OCI-LY7 (cell line): ENCODE data around the gene VWDE. TPM values are rescaled to one million over a fixed set of nuclear protein-coding genes. Genes with fewer than 3 reads are reported as not detected.

Experiments
- BruUV-seq: library from RNA; stranded (reverse); fragments of 400-500 nt; replicated peaks from 2 replicates; lab custom pipeline; 2021; lab: Mats Ljungman, UMichigan
- CTCF ChIA-PET: fragments of 300-600 bp; sonication (Branson Sonifier 250); formaldehyde crosslinking; loops from one replicate; lab custom pipeline; 2022; ENCODE audit warnings: antibody characterized with exemption; ENCODE audit not compliant: unreplicated experiment; lab: Charles Lee
- POLR2A ChIA-PET: fragments of 300-600 bp; sonication (Branson Sonifier 250); formaldehyde crosslinking; loops from one replicate; lab custom pipeline; 2022; ENCODE audit warnings: antibody characterized with exemption; lab: Charles Lee
- DNase-seq: peaks from one replicate; pipeline ENCODE4 v3.0.0-alpha.2; 2015; ENCODE audit warnings: low spot score
- H2AFZ ChIP-seq: fragments of 200-600 bp; sonication (generic), shearing (Covaris generic); 2 replicates; pipeline ENCODE4 v1.6.1; 2014; ENCODE audit warnings: mild to moderate bottlenecking, antibody characterized with exemption, low read length, moderate library complexity
- H3K27ac ChIP-seq: fragments of 200-600 bp; sonication (generic); 2 replicates; pipeline ENCODE4 v1.5.1; 2014; ENCODE audit warnings: mixed run types, low read depth, mild to moderate bottlenecking, moderate library complexity, low read length, inconsistent platforms; ENCODE audit not compliant: poor library complexity, severe bottlenecking
- H3K36me3 ChIP-seq: fragments of 200-600 bp; sonication (generic); 2 replicates; pipeline ENCODE4 v1.6.1; 2014; ENCODE audit warnings: mild to moderate bottlenecking, antibody characterized with exemption, low read length, moderate library complexity, mixed read lengths; ENCODE audit not compliant: insufficient read depth
- H3K4me1 ChIP-seq: fragments of 200-600 bp; sonication (generic); 2 replicates; pipeline ENCODE4 v1.5.1; 2014; ENCODE audit warnings: mild to moderate bottlenecking, low read length; ENCODE audit not compliant: insufficient read depth, poor library complexity, severe bottlenecking
- H3K4me2 ChIP-seq: fragments of 200-600 bp; sonication (generic); 2 replicates; pipeline ENCODE4 v1.6.1; 2014; ENCODE audit warnings: mild to moderate bottlenecking, low read length
- H3K4me3 ChIP-seq: fragments of 200-600 bp; sonication (generic); 2 replicates; pipeline ENCODE4 v1.5.1; 2014; ENCODE audit warnings: mild to moderate bottlenecking, low read depth, low read length; ENCODE audit not compliant: poor library complexity, severe bottlenecking
- H3K79me2 ChIP-seq: fragments of 200-600 bp; sonication (generic); 2 replicates; pipeline ENCODE4 v1.6.1; 2016; ENCODE audit warnings: low read depth, mild to moderate bottlenecking, low read length, moderate library complexity, mixed read lengths; ENCODE audit not compliant: insufficient read depth
- H3K9me2 ChIP-seq: fragments of 200-600 bp; sonication (generic); 2 replicates; pipeline ENCODE4 v1.6.1; 2016; ENCODE audit warnings: mild to moderate bottlenecking, low read length, mixed read lengths; ENCODE audit not compliant: insufficient read depth
- H3K9me3 ChIP-seq: fragments of 200-600 bp; sonication (generic); 2 replicates; pipeline ENCODE4 v1.6.1; 2014; ENCODE audit warnings: mild to moderate bottlenecking, mixed run types, low read length, mixed read lengths
- H4K20me1 ChIP-seq: fragments of 200-600 bp; sonication (generic); 2 replicates; pipeline ENCODE4 v1.6.1; 2014; ENCODE audit warnings: mild to moderate bottlenecking, antibody characterized with exemption, low read length, moderate library complexity, mixed read lengths; ENCODE audit not compliant: insufficient read depth
- EZH2phosphoT487 ChIP-seq: fragments of 200-600 bp; sonication (generic); IDR thresholded peaks from 2 replicates; pipeline ENCODE4 v1.6.1; 2018; ENCODE audit warnings: low read depth, borderline replicate concordance, mild to moderate bottlenecking, mixed run types, antibody characterized with exemption, low read length, moderate library complexity, mixed read lengths
- intact Hi-C: fragments of 100-400 bp; cut with micrococcal nuclease; formaldehyde crosslinking; loops from one replicate; pipeline ENCODE4 v1.10.0; 2022; ENCODE audit not compliant: unreplicated experiment
- total RNA-seq, 2 experiments: library from RNA; depleted of rRNA in 1 of 2; stranded (reverse); fragments of >200 nt in 1 of 2; shearing (Covaris generic) in 1 of 2; gene quantifications; 2 replicates each; pipeline ENCODE4 v1.2.3, GENCODE V29; 2014 to 2022
- TF ChIP-seq, protein P1 (sequence below): fragments of 200-600 bp; sonication (generic); conservative IDR thresholded peaks from 2 replicates; pipeline ENCODE4 v1.5.1; 2014; ENCODE audit warnings: mild to moderate bottlenecking, antibody characterized with exemption, low read length, moderate library complexity, mixed read lengths

Gene VWDE
- total RNA-seq, 2 experiments from 2014 or later = not detected

DNA sequence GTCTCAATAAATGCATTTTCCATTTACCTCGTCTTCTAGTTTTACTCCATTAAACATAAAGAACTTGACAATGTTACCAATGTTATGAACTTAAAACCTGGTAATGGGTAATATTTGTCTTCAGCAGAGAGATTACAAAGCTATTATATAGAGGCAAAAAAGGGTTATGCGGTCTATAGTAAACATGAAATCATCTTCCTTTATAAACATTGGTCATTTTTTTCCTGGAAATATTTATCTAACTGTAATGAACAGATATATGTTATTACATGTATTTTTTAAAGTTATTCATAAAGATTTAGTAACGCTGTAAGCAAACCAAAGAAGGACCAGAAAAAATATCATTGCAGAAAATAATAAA lies 1.3 kb downstream of the VWDE start:
- no peak overlapping the region for H3K4me2 ChIP-seq

GRCh38 chr7:12401538-12402364 lies 1.9 kb downstream of the VWDE start:
- intact Hi-C loops = no loop called here
- Histone ChIP-seq H3K9me2 (no peaks in the 10 kb centered on the region), H4K20me1 (no peaks in the 10 kb centered on the region), H2AFZ (no peak overlapping the region), H3K4me2 (no peak overlapping the region), H3K36me3 (no peaks in the 10 kb centered on the region), H3K4me3 (no peak overlapping the region), H3K4me1 (no peaks in the 10 kb centered on the region), H3K79me2 (no peaks in the 10 kb centered on the region), H3K27ac (no peak overlapping the region), H3K9me3 (no peaks in the 10 kb centered on the region)
- TF ChIP-seq EZH2phosphoT487 = no peak
- TF ChIP-seq, protein P1, sequence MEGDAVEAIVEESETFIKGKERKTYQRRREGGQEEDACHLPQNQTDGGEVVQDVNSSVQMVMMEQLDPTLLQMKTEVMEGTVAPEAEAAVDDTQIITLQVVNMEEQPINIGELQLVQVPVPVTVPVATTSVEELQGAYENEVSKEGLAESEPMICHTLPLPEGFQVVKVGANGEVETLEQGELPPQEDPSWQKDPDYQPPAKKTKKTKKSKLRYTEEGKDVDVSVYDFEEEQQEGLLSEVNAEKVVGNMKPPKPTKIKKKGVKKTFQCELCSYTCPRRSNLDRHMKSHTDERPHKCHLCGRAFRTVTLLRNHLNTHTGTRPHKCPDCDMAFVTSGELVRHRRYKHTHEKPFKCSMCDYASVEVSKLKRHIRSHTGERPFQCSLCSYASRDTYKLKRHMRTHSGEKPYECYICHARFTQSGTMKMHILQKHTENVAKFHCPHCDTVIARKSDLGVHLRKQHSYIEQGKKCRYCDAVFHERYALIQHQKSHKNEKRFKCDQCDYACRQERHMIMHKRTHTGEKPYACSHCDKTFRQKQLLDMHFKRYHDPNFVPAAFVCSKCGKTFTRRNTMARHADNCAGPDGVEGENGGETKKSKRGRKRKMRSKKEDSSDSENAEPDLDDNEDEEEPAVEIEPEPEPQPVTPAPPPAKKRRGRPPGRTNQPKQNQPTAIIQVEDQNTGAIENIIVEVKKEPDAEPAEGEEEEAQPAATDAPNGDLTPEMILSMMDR = no peak
- ChIA-PET POLR2A (no interaction called here), CTCF (no interaction called here)
- no peak for DNase-seq
- no TSS peak for BruUV-seq

More for the DNA sequence above, 1.3 kb downstream of the VWDE start:
- DNase-seq = no peak
- no peaks in the 10 kb centered on the region for H3K9me3 ChIP-seq
- no peaks in the 10 kb centered on the region for H4K20me1 ChIP-seq
- POLR2A ChIA-PET = no interaction called here
- CTCF ChIA-PET = no interaction called here
- intact Hi-C loops = no loop called here
- H3K36me3 ChIP-seq = no peaks in the 10 kb centered on the region
- no peak overlapping the region for H3K27ac ChIP-seq
- BruUV-seq = no TSS peak
- no peaks in the 10 kb centered on the region for H3K4me1 ChIP-seq
- H3K4me3 ChIP-seq = no peak overlapping the region
- no peak overlapping the region for H2AFZ ChIP-seq
- TF ChIP-seq, protein P1 = no peak
- no peak for TF ChIP-seq EZH2phosphoT487
- H3K79me2 ChIP-seq = no peaks in the 10 kb centered on the region
- H3K9me2 ChIP-seq = no peaks in the 10 kb centered on the region

GRCh38 chr7:12398186-12398585 lies 5.5 kb downstream of the VWDE start:
- Histone ChIP-seq H4K20me1 (no peaks in the 10 kb centered on the region), H2AFZ (no peak overlapping the region), H3K4me1 (no peaks in the 10 kb centered on the region), H3K27ac (no peak overlapping the region), H3K4me3 (no peak overlapping the region), H3K36me3 (no peaks in the 10 kb centered on the region), H3K9me3 (no peaks in the 10 kb centered on the region), H3K4me2 (no peak overlapping the region), H3K9me2 (no peaks in the 10 kb centered on the region), H3K79me2 (no peaks in the 10 kb centered on the region)
- POLR2A ChIA-PET = no interaction called here
- CTCF ChIA-PET = no interaction called here
- no TSS peak for BruUV-seq
- TF ChIP-seq EZH2phosphoT487 = no peak
- TF ChIP-seq, protein P1 = no peak
- intact Hi-C loops = no loop called here
- DNase-seq = no peak
